Measurements from ENCODE around the gene FNBP1. TPM values are rescaled to one million over a fixed set of nuclear protein-coding genes. Genes with fewer than 3 reads are reported as not detected.

FNBP1 gene
- total RNA-seq, 2 experiments from 2014 or later, result 266 to 268 TPM

GRCh38 chr9:129869585-129870501 is 173.1 kb downstream of the FNBP1 start:
- H3K4me1 Mint-ChIP-seq (ENCODE audit: low read depth), result peaks cover 69% of the 10 kb centered on the region
- H3K9me3 Mint-ChIP-seq, result no peaks in the 10 kb centered on the region
- ATAC-seq (no peak), DNase-seq (no peak)
- peaks cover 60% of the 10 kb centered on the region for H3K36me3 Mint-ChIP-seq (ENCODE audit: low read depth)
- peak overlapping the region; percentile 69 for H3K4me3 Mint-ChIP-seq
- peak overlapping the region; percentile 94 for H3K27ac Mint-ChIP-seq
- ChIA-PET POLR2A (interaction anchor here (0.5 to 7.6 kb wide), 12 partner anchors 8 to 165 kb away, joined by 3 to 114 read pairs (median 4); partner anchors contain the start of genes C9orf78, TOR1A and USP20), CTCF (interaction anchor here (1.3 to 1.9 kb wide), 3 partner anchors 8 to 21 kb away, joined by 3 to 8 read pairs (median 4); no protein-coding TSS in a partner anchor)
- intact Hi-C loops (cut with micrococcal nuclease), result no loop called here
- no peaks in the 10 kb centered on the region for H3K27me3 Mint-ChIP-seq
- no peak for TF ChIP-seq CTCF (IDR thresholded peaks at IDR 0.05)

- TF ChIP-seq CTCF (IDR thresholded peaks at IDR 0.05), result peak; percentile 22
- Mint-ChIP-seq H3K4me1 (ENCODE audit: low read depth) (peaks cover 72% of the 10 kb centered on the region), H3K4me3 (peak overlapping the region; percentile 69), H3K36me3 (ENCODE audit: low read depth) (peaks cover 59% of the 10 kb centered on the region), H3K27me3 (no peaks in the 10 kb centered on the region), H3K27ac (peak overlapping the region; percentile 94), H3K9me3 (no peaks in the 10 kb centered on the region)
- POLR2A ChIA-PET, result interaction anchor here (0.6 to 7.6 kb wide), 19 partner anchors 8 to 184 kb away, joined by 3 to 114 read pairs (median 4); partner anchors contain the start of genes C9orf78, TOR1A, TOR1B and USP20
- CTCF ChIA-PET, result interaction anchor here (1.1 to 1.9 kb wide), 4 partner anchors 9 to 34 kb away, joined by 3 to 8 read pairs (median 4); partner anchors contain the start of genes C9orf78 and USP20
- DNase-seq, result peak; percentile 93
- intact Hi-C loops (cut with micrococcal nuclease), result no loop called here
- ATAC-seq, result peak; percentile 81
Measured at GRCh38 chr9:129868872-129869486, 174.0 kb downstream of the FNBP1 start.

GRCh38 chr9:129868023-129868871 is 174.7 kb downstream of the FNBP1 start:
- H3K27me3 Mint-ChIP-seq, result no peaks in the 10 kb centered on the region
- ChIA-PET CTCF (interaction anchor here (0.9 to 1.9 kb wide), 8 partner anchors 8 to 33 kb away, joined by 3 to 8 read pairs (median 4); partner anchors contain the start of genes C9orf78 and USP20), POLR2A (interaction anchor here (0.6 to 7.6 kb wide), 18 partner anchors 8 to 185 kb away, joined by 3 to 114 read pairs (median 4); partner anchors contain the start of genes C9orf78, TOR1B and USP20)
- intact Hi-C loops (cut with micrococcal nuclease), result no loop called here
- H3K27ac Mint-ChIP-seq, result peak overlapping the region; percentile 94
- peaks cover 61% of the 10 kb centered on the region for H3K36me3 Mint-ChIP-seq (ENCODE audit: low read depth)
- H3K4me3 Mint-ChIP-seq, result peak overlapping the region; percentile 69
- peaks cover 76% of the 10 kb centered on the region for H3K4me1 Mint-ChIP-seq (ENCODE audit: low read depth)
- no peak for DNase-seq
- no peak for ATAC-seq
- no peaks in the 10 kb centered on the region for H3K9me3 Mint-ChIP-seq
- TF ChIP-seq CTCF (IDR thresholded peaks at IDR 0.05), result no peak

GRCh38 chr9:129867136-129868022 is 175.6 kb downstream of the FNBP1 start:
- ChIA-PET POLR2A (interaction anchor here (0.6 to 7.6 kb wide), 15 partner anchors 9 to 394 kb away, joined by 3 to 114 read pairs (median 4); partner anchors contain the start of genes C9orf78, TOR1B and USP20), CTCF (interaction anchor here (0.9 to 1.7 kb wide), 4 partner anchors 9 to 25 kb away, joined by 3 to 6 read pairs (median 3); no protein-coding TSS in a partner anchor)
- intact Hi-C loops (cut with micrococcal nuclease), result no loop called here
- peaks cover 80% of the 10 kb centered on the region for H3K4me1 Mint-ChIP-seq (ENCODE audit: low read depth)
- H3K36me3 Mint-ChIP-seq (ENCODE audit: low read depth), result peaks cover 62% of the 10 kb centered on the region
- ATAC-seq, result peak; percentile 16
- H3K4me3 Mint-ChIP-seq, result peak overlapping the region; percentile 53
- TF ChIP-seq CTCF (IDR thresholded peaks at IDR 0.05), result peak; percentile 39
- no peaks in the 10 kb centered on the region for H3K9me3 Mint-ChIP-seq
- peak overlapping the region; percentile 94 for H3K27ac Mint-ChIP-seq
- peak; percentile 77 for DNase-seq
- H3K27me3 Mint-ChIP-seq, result no peaks in the 10 kb centered on the region
